Keratinocyte (primary cell): Measurements from ENCODE around the gene COPS8. TPM values are rescaled to one million over a fixed set of nuclear protein-coding genes. Genes with fewer than 3 reads are reported as not detected.

Experiments used
- DNase-seq: peaks from one replicate; pipeline ENCODE4 v3.0.0-alpha.2; 2011; ENCODE audit warnings: low read depth, missing footprints, low spot score
- FAIRE-seq: peaks from 2 replicates; lab custom pipeline; 2011; peaks lifted over from hg19 to GRCh38; lab: Jason Lieb, UNC
- H2AFZ ChIP-seq: 2 replicates; pipeline ENCODE4 v1.6.0; 2012; ENCODE audit warnings: low read length, control low read depth, inconsistent platforms; ENCODE audit not compliant: control insufficient read depth
- H3K27ac ChIP-seq: 2 replicates; pipeline ENCODE4 v1.5.1; 2011; ENCODE audit warnings: low read length; ENCODE audit not compliant: control insufficient read depth, insufficient read depth
- H3K27me3 ChIP-seq: 3 replicates; pipeline ENCODE4 v1.6.0; 2011; ENCODE audit warnings: low read length; ENCODE audit not compliant: control insufficient read depth, insufficient read depth; ENCODE audit errors: extremely low read depth
- H3K36me3 ChIP-seq, 2 experiments: 2 replicates in 1 of 2; 3 replicates in 1 of 2; pipeline ENCODE4 v1.5.1; 2011; ENCODE audit warnings: low read length in 2 of 2, mild to moderate bottlenecking in 1 of 2; ENCODE audit not compliant: control insufficient read depth in 2 of 2, insufficient read depth in 2 of 2; ENCODE audit errors: extremely low read depth in 1 of 2
- H3K4me1 ChIP-seq: 3 replicates; pipeline ENCODE4 v1.5.1; 2011; ENCODE audit warnings: low read length; ENCODE audit not compliant: control insufficient read depth, insufficient read depth; ENCODE audit errors: extremely low read depth
- H3K4me2 ChIP-seq: 3 replicates; pipeline ENCODE4 v1.6.0; 2011; ENCODE audit warnings: low read depth, low read length; ENCODE audit not compliant: control insufficient read depth, insufficient read depth; ENCODE audit errors: extremely low read depth
- H3K4me3 ChIP-seq, 3 experiments: fragments of 200-600 bp in 1 of 3; sonication (generic) in 1 of 3; 2 replicates in 2 of 3; 3 replicates in 1 of 3; pipeline ENCODE4 v1.5.1; 2011 to 2016; ENCODE audit warnings: low read length in 3 of 3, mild to moderate bottlenecking in 3 of 3, control low read depth in 2 of 3, inconsistent platforms in 1 of 3, low read depth in 1 of 3, mixed read lengths in 1 of 3, mixed run types in 1 of 3, moderate library complexity in 1 of 3; ENCODE audit not compliant: control insufficient read depth in 2 of 3, insufficient read depth in 2 of 3; ENCODE audit errors: extremely low read depth in 1 of 3
- H3K79me2 ChIP-seq: 2 replicates; pipeline ENCODE4 v1.6.0; 2012; ENCODE audit warnings: low read length; ENCODE audit not compliant: control insufficient read depth, insufficient read depth
- H3K9ac ChIP-seq: 3 replicates; pipeline ENCODE4 v1.6.0; 2011; ENCODE audit warnings: low read length; ENCODE audit not compliant: control insufficient read depth, insufficient read depth; ENCODE audit errors: extremely low read depth
- H3K9me1 ChIP-seq: 3 replicates; pipeline ENCODE4 v1.6.0; 2011; ENCODE audit warnings: low read length; ENCODE audit not compliant: control insufficient read depth, insufficient read depth; ENCODE audit errors: extremely low read depth
- H3K9me3 ChIP-seq: 2 replicates; pipeline ENCODE4 v1.5.1; 2012; ENCODE audit warnings: low read depth, low read length; ENCODE audit not compliant: control insufficient read depth
- H4K20me1 ChIP-seq: 3 replicates; pipeline ENCODE4 v1.6.0; 2011; ENCODE audit warnings: low read length; ENCODE audit not compliant: control insufficient read depth, insufficient read depth; ENCODE audit errors: extremely low read depth
- EZH2 ChIP-seq: IDR thresholded peaks from one replicate; pipeline ENCODE4 v1.6.1; 2012; ENCODE audit warnings: inconsistent platforms, mild to moderate bottlenecking, low read length, moderate library complexity
- dilution Hi-C: fragments of 300-500 bp; cut with MboI; formaldehyde crosslinking; loops from one replicate; pipeline ENCODE4 v1.7.0; 2020; ENCODE audit warnings: low sequenced_read_pairs; ENCODE audit not compliant: extremely low pct_ligation_motif_present
- polyA plus RNA-seq, 5 experiments: library from polyadenylated mRNA; depleted of rRNA in 3 of 5; stranded (reverse) in 3 of 5; stranded (forward) in 1 of 5; unstranded in 1 of 5; fragments of >200 nt; gene quantifications; 1 replicate in 1 of 5; 2 replicates in 3 of 5; 3 replicates in 1 of 5; pipeline versions ENCODE4 v1.2.1 to v1.2.3, GENCODE V29; 2011 to 2012; ENCODE audit warnings: missing spikeins in 2 of 5, low read depth in 1 of 5, low replicate concordance in 1 of 5
- TF ChIP-seq, protein P1 (sequence below), 3 experiments: IDR thresholded peaks in 1 of 3; conservative IDR thresholded peaks in 1 of 3; optimal IDR thresholded peaks in 1 of 3; 2 replicates in 2 of 3; 3 replicates in 1 of 3; pipeline versions ENCODE3 to v1.5.1; 2011; ENCODE audit warnings: low read length in 3 of 3, mild to moderate bottlenecking in 3 of 3, moderate library complexity in 2 of 3, control low read depth in 1 of 3, inconsistent platforms in 1 of 3; ENCODE audit not compliant: insufficient read depth in 2 of 3; ENCODE audit errors: extremely low read depth in 1 of 3

The COPS8 gene
- polyA plus RNA-seq, 1 donor (not counting 4 experiments of a cell fraction or from before 2014, with no cell fraction given) = 136 TPM

DNA sequence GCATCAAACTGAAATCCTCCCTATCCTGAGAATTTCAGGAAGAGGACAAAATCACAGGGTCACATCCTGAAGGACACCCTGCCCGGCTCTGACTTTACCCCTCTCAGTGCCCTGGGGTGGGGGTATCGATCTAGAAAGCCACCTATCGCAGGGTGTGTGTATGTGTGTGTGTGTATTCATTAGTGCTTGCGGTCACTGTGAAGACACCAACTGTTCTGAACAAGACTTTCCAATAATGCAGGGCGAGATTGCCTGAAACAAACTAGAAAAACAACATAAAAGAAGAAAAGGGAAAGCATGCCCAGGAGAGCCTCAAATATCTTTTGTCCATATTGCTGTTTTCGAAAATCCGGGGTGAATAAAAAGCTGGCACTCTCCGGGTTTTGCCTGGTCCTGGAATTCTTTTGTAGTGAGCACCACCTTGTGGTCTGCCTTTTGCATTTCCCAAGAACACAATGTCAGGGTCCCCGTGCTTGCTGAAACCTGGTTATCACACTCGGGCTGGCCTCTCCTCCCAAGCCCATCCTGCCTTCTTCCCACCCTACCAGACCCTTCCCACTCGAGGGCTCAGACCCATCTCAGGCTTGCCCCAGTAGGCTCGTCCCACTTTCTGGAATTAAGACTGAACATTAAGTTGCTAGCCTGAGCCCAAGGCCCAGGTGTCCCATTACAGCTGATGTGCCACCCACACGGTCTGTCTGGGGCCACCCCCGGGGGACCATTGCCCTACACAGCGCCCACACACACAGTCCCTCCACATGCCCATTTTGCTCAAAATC lies 25.0 kb upstream of the COPS8 start:
- dilution Hi-C loops = no loop called here
- no peaks in the 10 kb centered on the region for H3K36me3 ChIP-seq
- H4K20me1 ChIP-seq = no peaks in the 10 kb centered on the region
- H3K9me1 ChIP-seq = no peaks in the 10 kb centered on the region
- TF ChIP-seq EZH2 = no peak
- TF ChIP-seq, protein P1, sequence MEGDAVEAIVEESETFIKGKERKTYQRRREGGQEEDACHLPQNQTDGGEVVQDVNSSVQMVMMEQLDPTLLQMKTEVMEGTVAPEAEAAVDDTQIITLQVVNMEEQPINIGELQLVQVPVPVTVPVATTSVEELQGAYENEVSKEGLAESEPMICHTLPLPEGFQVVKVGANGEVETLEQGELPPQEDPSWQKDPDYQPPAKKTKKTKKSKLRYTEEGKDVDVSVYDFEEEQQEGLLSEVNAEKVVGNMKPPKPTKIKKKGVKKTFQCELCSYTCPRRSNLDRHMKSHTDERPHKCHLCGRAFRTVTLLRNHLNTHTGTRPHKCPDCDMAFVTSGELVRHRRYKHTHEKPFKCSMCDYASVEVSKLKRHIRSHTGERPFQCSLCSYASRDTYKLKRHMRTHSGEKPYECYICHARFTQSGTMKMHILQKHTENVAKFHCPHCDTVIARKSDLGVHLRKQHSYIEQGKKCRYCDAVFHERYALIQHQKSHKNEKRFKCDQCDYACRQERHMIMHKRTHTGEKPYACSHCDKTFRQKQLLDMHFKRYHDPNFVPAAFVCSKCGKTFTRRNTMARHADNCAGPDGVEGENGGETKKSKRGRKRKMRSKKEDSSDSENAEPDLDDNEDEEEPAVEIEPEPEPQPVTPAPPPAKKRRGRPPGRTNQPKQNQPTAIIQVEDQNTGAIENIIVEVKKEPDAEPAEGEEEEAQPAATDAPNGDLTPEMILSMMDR (optimal IDR thresholded peaks at IDR 0.05 in 1 of 3, IDR thresholded peaks at IDR 0.05 in 1 of 3, conservative IDR thresholded peaks at IDR 0.05 in 1 of 3; ENCODE audit: extremely low read depth in 1 of 3, insufficient read depth in 2 of 3, low read length in 3 of 3) = peak; percentile 69 to 76 (median 75)
- H3K27me3 ChIP-seq = no peaks in the 10 kb centered on the region
- no peak overlapping the region for H3K4me3 ChIP-seq
- H3K79me2 ChIP-seq = no peaks in the 10 kb centered on the region
- FAIRE-seq (no peak), DNase-seq (no peak)
- no peaks in the 10 kb centered on the region for H3K4me1 ChIP-seq
- H3K4me2 ChIP-seq = peak overlapping the region; percentile 39
- no peak overlapping the region for H3K27ac ChIP-seq
- peak overlapping the region; percentile 49 for H2AFZ ChIP-seq
- H3K9me3 ChIP-seq = no peaks in the 10 kb centered on the region
- no peak overlapping the region for H3K9ac ChIP-seq

DNA sequence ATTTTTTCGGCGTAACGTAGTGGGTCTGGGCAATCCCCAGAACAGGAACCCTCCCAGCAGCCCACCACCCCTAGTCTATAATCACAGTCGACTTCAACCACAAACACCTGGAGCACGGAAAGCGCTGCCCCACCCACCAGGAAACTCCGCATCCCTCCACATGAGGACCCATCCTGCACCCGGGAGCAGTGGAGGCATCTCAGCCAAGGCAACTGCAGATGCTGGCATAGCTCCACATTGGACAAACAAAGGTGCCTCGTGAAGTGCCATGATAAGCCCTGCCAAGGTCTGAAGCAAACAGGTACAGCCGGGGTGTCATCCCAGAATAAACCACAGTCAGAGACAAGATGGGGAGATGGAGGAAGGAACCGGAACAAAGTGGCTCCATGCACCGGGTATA lies 24.3 kb upstream of the COPS8 start:
- Histone ChIP-seq H3K79me2 (no peaks in the 10 kb centered on the region), H3K27me3 (no peaks in the 10 kb centered on the region), H3K9me3 (no peaks in the 10 kb centered on the region), H4K20me1 (no peaks in the 10 kb centered on the region), H3K36me3 (no peaks in the 10 kb centered on the region), H3K4me1 (no peaks in the 10 kb centered on the region), H3K27ac (no peak overlapping the region), H2AFZ (no peak overlapping the region), H3K9me1 (no peaks in the 10 kb centered on the region), H3K4me2 (no peak overlapping the region), H3K9ac (no peak overlapping the region), H3K4me3 (no peak overlapping the region)
- no peak for DNase-seq
- no peak for TF ChIP-seq EZH2
- no peak for FAIRE-seq
- dilution Hi-C loops = no loop called here
